Mesenteric fat pad (tissue), 1 donor: Measurements from ENCODE around the gene KAT2B. TPM values are rescaled to one million over a fixed set of nuclear protein-coding genes. Genes with fewer than 3 reads are reported as not detected.

Experiments
- microRNA-seq: library from miRNA; unstranded; fragments of <30 nt; microRNA quantifications from one replicate; pipeline ENCODE4 v1.2.0, GENCODE V29; 2020; ENCODE audit warnings: borderline number of aligned reads
- total RNA-seq: library from RNA; stranded (reverse); fragmentation: NEBNext Ultra II Directional; extraction: Animal tissue kit (Norgen Biotek cat#: 25700); gene quantifications from one replicate; pipeline ENCODE4 v1.2.1, GENCODE V29; 2021
- donor health status: DM: yes; HTN: yes; CAD: no.

The KAT2B gene
- total RNA-seq, 1 donor from 2014 or later, result 35.2 TPM

Small RNAs within 50 kb of the gene (microRNA-seq; reads per million reads assigned to microRNA genes)
- gene MIR3135A, result not detected

Other genes with a start within 250 kb of the KAT2B start
- 1.3 TPM for gene EFHB, start 106.2 kb upstream of the KAT2B start, total RNA-seq
- 70.3 TPM for gene RAB5A, start 93.3 kb upstream of the KAT2B start, total RNA-seq
- not detected for gene PP2D1, start 28.2 kb upstream of the KAT2B start, total RNA-seq
- gene SGO1, start 145.8 kb downstream of the KAT2B start, total RNA-seq, result 0.32 TPM